DND-41 (cell line): ENCODE measurements around the gene TMEM250.

Experiments
- EZH2 ChIP-seq: IDR thresholded peaks from 3 replicates; pipeline ENCODE4 v1.6.1; 2012; ENCODE audit warnings: borderline replicate concordance, low read depth, mild to moderate bottlenecking, moderate library complexity, low read length, inconsistent platforms; ENCODE audit not compliant: severe bottlenecking
- TF ChIP-seq, protein P1 (sequence below): IDR thresholded peaks from 2 replicates; pipeline ENCODE4 v1.5.1; 2012; ENCODE audit warnings: borderline replicate concordance, low read length, moderate library complexity, mild to moderate bottlenecking; ENCODE audit not compliant: poor library complexity, severe bottlenecking; ENCODE audit errors: extremely low read depth

DNA sequence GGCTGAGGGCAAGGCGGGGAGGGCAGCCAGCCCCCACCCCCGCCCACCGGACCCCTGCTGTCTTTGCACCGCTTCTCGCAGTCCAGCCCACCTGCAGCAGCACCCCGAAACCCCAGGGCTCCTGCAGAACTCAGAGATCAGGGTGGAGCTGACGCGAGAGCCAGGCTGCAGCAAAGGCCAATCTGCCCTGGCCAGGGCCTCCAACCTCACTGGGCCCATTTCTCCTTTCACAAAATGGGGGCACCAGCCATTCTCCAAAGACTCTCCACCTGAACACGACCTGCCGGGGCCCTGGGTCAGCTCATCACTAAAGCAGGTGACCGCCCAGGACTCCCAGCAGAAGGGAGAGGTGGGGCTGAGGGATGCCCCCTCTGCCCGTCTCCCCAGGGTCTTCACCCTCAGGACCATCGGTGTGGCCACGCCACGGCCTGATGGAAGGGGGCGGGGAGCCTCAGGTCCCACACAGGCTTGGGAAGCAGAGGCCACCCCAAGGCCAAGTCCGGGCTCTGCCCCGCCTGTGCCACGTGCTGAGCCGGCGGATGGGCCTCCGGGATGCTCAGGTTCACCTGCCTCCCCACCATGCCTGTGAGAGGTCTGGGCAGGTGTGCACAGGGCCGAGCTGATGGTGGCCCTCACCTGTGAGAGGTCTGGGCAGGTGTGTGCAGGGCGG, 36.7 kb downstream of the TMEM250 start:
- TF ChIP-seq, protein P1, sequence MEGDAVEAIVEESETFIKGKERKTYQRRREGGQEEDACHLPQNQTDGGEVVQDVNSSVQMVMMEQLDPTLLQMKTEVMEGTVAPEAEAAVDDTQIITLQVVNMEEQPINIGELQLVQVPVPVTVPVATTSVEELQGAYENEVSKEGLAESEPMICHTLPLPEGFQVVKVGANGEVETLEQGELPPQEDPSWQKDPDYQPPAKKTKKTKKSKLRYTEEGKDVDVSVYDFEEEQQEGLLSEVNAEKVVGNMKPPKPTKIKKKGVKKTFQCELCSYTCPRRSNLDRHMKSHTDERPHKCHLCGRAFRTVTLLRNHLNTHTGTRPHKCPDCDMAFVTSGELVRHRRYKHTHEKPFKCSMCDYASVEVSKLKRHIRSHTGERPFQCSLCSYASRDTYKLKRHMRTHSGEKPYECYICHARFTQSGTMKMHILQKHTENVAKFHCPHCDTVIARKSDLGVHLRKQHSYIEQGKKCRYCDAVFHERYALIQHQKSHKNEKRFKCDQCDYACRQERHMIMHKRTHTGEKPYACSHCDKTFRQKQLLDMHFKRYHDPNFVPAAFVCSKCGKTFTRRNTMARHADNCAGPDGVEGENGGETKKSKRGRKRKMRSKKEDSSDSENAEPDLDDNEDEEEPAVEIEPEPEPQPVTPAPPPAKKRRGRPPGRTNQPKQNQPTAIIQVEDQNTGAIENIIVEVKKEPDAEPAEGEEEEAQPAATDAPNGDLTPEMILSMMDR = no peak
- TF ChIP-seq EZH2 = no peak
